Measurements from ENCODE around the gene PATZ1. TPM values are rescaled to one million over a fixed set of nuclear protein-coding genes. Genes with fewer than 3 reads are reported as not detected.

The PATZ1 gene
- total and polyA plus RNA-seq, 12 donors, result 6.6 to 16.9 (median 13.3) TPM

- H3K27me3 ChIP-seq, result no peaks in the 10 kb centered on the region
- peaks cover 11 to 64% (median 35%) of the 10 kb centered on the region in 9 donors for H3K4me1 ChIP-seq
- 28 to 42% methylated on average over 3 of the region's 3 CpGs for WGBS, 2 donors
- H3K4me3 ChIP-seq, result no peak overlapping the region
- DNase-seq (no peak), ATAC-seq (no peak)
- intact Hi-C loops (cut with DNase I), result no loop called here
- H3K27ac ChIP-seq, result peak overlapping the region in 5 of 10 donors; percentile 5 to 98 (median 19)
- TF ChIP-seq CTCF (IDR thresholded peaks at IDR 0.05), result no peak
- peaks cover 0 to 100% (median 78%) of the 10 kb centered on the region in 9 donors for H3K36me3 ChIP-seq
- no peaks in the 10 kb centered on the region for H3K9me3 ChIP-seq
Measured at GRCh38 chr22:31284281-31285155, 61.6 kb downstream of the PATZ1 start.

- peak overlapping the region in 1 of 10 donors; percentile 27 for H3K27ac ChIP-seq
- WGBS, 2 donors, result 78 to 83% methylated on average over 8 of the region's 8 CpGs
- H3K4me1 ChIP-seq, result peaks cover 0 to 53% (median 18%) of the 10 kb centered on the region in 9 donors
- ATAC-seq, result no peak
- no peak overlapping the region for H3K4me3 ChIP-seq
- H3K36me3 ChIP-seq, result peaks cover 0 to 100% (median 76%) of the 10 kb centered on the region in 9 donors
- H3K27me3 ChIP-seq, result no peaks in the 10 kb centered on the region
- DNase-seq, result no peak
- TF ChIP-seq CTCF (IDR thresholded peaks at IDR 0.05), result no peak
- intact Hi-C loops (cut with DNase I), result no loop called here
- H3K9me3 ChIP-seq, result no peaks in the 10 kb centered on the region
Measured at GRCh38 chr22:31282748-31283468, 63.2 kb downstream of the PATZ1 start.

GRCh38 chr22:31281733-31282132 is 64.4 kb downstream of the PATZ1 start:
- no peak for TF ChIP-seq CTCF (IDR thresholded peaks at IDR 0.05)
- intact Hi-C loops (cut with DNase I), result no loop called here
- Histone ChIP-seq H3K27ac (peak overlapping the region in 4 of 10 donors; percentile 19 to 34 (median 23)), H3K27me3 (no peaks in the 10 kb centered on the region), H3K9me3 (no peaks in the 10 kb centered on the region), H3K4me1 (peaks cover 0 to 41% (median 11%) of the 10 kb centered on the region in 9 donors), H3K4me3 (no peak overlapping the region), H3K36me3 (peaks cover 0 to 100% (median 79%) of the 10 kb centered on the region in 9 donors)
- WGBS, 2 donors, result 43 to 45% methylated on average over 4 of the region's 4 CpGs
- ATAC-seq (peak in 5 of 8 donors; percentile 24 to 70 (median 52)), DNase-seq (no peak)

- H3K4me1 ChIP-seq, result peaks cover 0 to 23% (median 3%) of the 10 kb centered on the region in 9 donors
- TF ChIP-seq CTCF (IDR thresholded peaks at IDR 0.05), result no peak
- no peak for ATAC-seq
- H3K36me3 ChIP-seq, result peaks cover 0 to 97% (median 70%) of the 10 kb centered on the region in 9 donors
- H3K4me3 ChIP-seq, result no peak overlapping the region
- intact Hi-C loops (cut with DNase I), result loop anchor here in 2 of 10 donors (10.0 kb wide), 1 partner anchor 65 kb away; the partner anchor contains the start of gene LIMK2 (in 2 of the 2)
- no peak for DNase-seq
- no peaks in the 10 kb centered on the region for H3K27me3 ChIP-seq
- peak overlapping the region in 1 of 10 donors; percentile 79 for H3K27ac ChIP-seq
- H3K9me3 ChIP-seq, result no peaks in the 10 kb centered on the region
Measured at GRCh38 chr22:31279821-31280505, 66.2 kb downstream of the PATZ1 start.
